K562 (cell line): ENCODE results near the gene PRSS23. TPM values are rescaled to one million over a fixed set of nuclear protein-coding genes. Genes with fewer than 3 reads are reported as not detected.

Experiments
- ATF3 ChIP-seq, 2 experiments: fragments of 450-650 bp in 1 of 2; sonication (generic) in 1 of 2; formaldehyde crosslinking in 1 of 2; IDR thresholded peaks in 1 of 2; conservative IDR thresholded peaks in 1 of 2; 2 replicates each; pipeline versions ENCODE4 v1.6.1 to v1.8.1; 2016 to 2023; ENCODE audit warnings: mild to moderate bottlenecking in 2 of 2, moderate library complexity in 2 of 2, inconsistent platforms in 1 of 2, missing genetic modification reagents in 1 of 2
- ATF4 ChIP-seq: fragments of 450-650 bp; formaldehyde crosslinking; IDR thresholded peaks from 2 replicates; pipeline ENCODE4 v1.4.0; 2022; ENCODE audit warnings: mild to moderate bottlenecking, moderate library complexity
- BCOR ChIP-seq: fragments of 450-650 bp; IDR thresholded peaks from 2 replicates; pipeline ENCODE4 v1.6.1; 2016
- CEBPG ChIP-seq, 3 experiments: fragments of 200-800 bp in 1 of 3; sonication (Bioruptor generic) in 1 of 3; sonication (generic) in 1 of 3; formaldehyde crosslinking in 1 of 3; IDR thresholded peaks in 2 of 3; conservative IDR thresholded peaks in 1 of 3; 2 replicates each; pipeline versions ENCODE4 v1.6.1 to v1.8.0; 2016 to 2022; ENCODE audit warnings: missing compliant biosample characterization in 2 of 3, missing genetic modification characterization in 2 of 3, mild to moderate bottlenecking in 1 of 3, missing genetic modification reagents in 1 of 3
- CREB3L1 ChIP-seq: fragments of 450-650 bp; IDR thresholded peaks from 2 replicates; pipeline ENCODE4 v1.6.1; 2014; ENCODE audit warnings: low read depth, mild to moderate bottlenecking, moderate library complexity, borderline replicate concordance
- CTBP1 ChIP-seq: fragments of 450-650 bp; IDR thresholded peaks from 2 replicates; pipeline ENCODE4 v1.6.1; 2016; ENCODE audit warnings: borderline replicate concordance
- DDX20 ChIP-seq: fragments of 450-650 bp; IDR thresholded peaks from 2 replicates; pipeline ENCODE4 v1.6.1; 2016; ENCODE audit warnings: missing genetic modification characterization, low read depth, mild to moderate bottlenecking, missing compliant biosample characterization, moderate library complexity
- DNMT1 ChIP-seq: fragments of 450-650 bp; IDR thresholded peaks from 2 replicates; pipeline ENCODE4 v1.6.1; 2016; ENCODE audit warnings: antibody characterized with exemption, mild to moderate bottlenecking
- FOXA1 ChIP-seq: fragments of 450-650 bp; IDR thresholded peaks from 2 replicates; pipeline ENCODE4 v1.6.1; 2016; ENCODE audit warnings: mild to moderate bottlenecking, borderline replicate concordance
- GABPB1 ChIP-seq: sonication (generic); formaldehyde crosslinking; IDR thresholded peaks from 2 replicates; pipeline ENCODE4 v1.8.0; 2022; ENCODE audit warnings: mild to moderate bottlenecking, missing genetic modification reagents
- JUN ChIP-seq, 2 experiments: sonication (generic) in 1 of 2; formaldehyde crosslinking in 1 of 2; IDR thresholded peaks; 2 replicates each; pipeline versions ENCODE4 v1.6.1 to v1.8.0; 2012 to 2022; ENCODE audit warnings: borderline replicate concordance in 2 of 2, mild to moderate bottlenecking in 2 of 2, improper control_type of control experiment in 1 of 2, low read depth in 1 of 2, low read length in 1 of 2, missing genetic modification reagents in 1 of 2
- MCM2 ChIP-seq: fragments of 450-650 bp; IDR thresholded peaks from 2 replicates; pipeline ENCODE4 v1.6.1; 2017; ENCODE audit warnings: low read depth, mild to moderate bottlenecking
- NR2C2 ChIP-seq, 2 experiments: fragments of 200-800 bp in 1 of 2; sonication (Bioruptor generic) in 1 of 2; sonication (generic) in 1 of 2; formaldehyde crosslinking in 1 of 2; IDR thresholded peaks; 2 replicates each; pipeline versions ENCODE4 v1.6.1 to v1.8.0; 2016 to 2022; ENCODE audit warnings: mild to moderate bottlenecking in 1 of 2, missing compliant biosample characterization in 1 of 2, missing genetic modification characterization in 1 of 2, missing genetic modification reagents in 1 of 2
- RBM15 ChIP-seq: fragments of 200-400 bp; formaldehyde crosslinking; IDR thresholded peaks from 2 replicates; pipeline ENCODE4 v1.6.1; 2018; ENCODE audit warnings: mild to moderate bottlenecking, low read length, moderate library complexity; ENCODE audit not compliant: insufficient read depth
- RFX5 ChIP-seq: IDR thresholded peaks from 2 replicates; pipeline ENCODE4 v1.6.1; 2011; ENCODE audit warnings: low read depth, mild to moderate bottlenecking, improper control_type of control experiment, low read length
- TFE3 ChIP-seq: fragments of 450-650 bp; formaldehyde crosslinking; IDR thresholded peaks from 2 replicates; pipeline ENCODE4 v1.4.0; 2020; ENCODE audit warnings: mild to moderate bottlenecking, mixed read lengths
- YY1 ChIP-seq, 3 experiments: IDR thresholded peaks; 2 replicates each; pipeline ENCODE4 v1.6.1; 2011; ENCODE audit warnings: low read length in 2 of 3, mild to moderate bottlenecking in 2 of 3, moderate library complexity in 2 of 3, borderline replicate concordance in 1 of 3, control low read depth in 1 of 3, low read depth in 1 of 3; ENCODE audit not compliant: insufficient read depth in 3 of 3, insufficient replicate concordance in 2 of 3, control insufficient read depth in 1 of 3, insufficient read length in 1 of 3; ENCODE audit errors: extremely low read depth in 1 of 3
- ZBTB26 ChIP-seq: fragments of 450-650 bp; formaldehyde crosslinking; IDR thresholded peaks from 2 replicates; pipeline ENCODE4 v1.4.0; 2022; ENCODE audit warnings: missing genetic modification characterization
- ZFP1 ChIP-seq: fragments of 450-650 bp; formaldehyde crosslinking; IDR thresholded peaks from 2 replicates; pipeline ENCODE4 v1.4.0; 2020; ENCODE audit warnings: mild to moderate bottlenecking, mixed read lengths
- ZNF717 ChIP-seq: fragments of 250-450 bp; sonication (Bioruptor Pico); IDR thresholded peaks from 2 replicates; pipeline ENCODE4 v1.5.0; 2021
- polyA plus RNA-seq, 8 experiments: library from polyadenylated mRNA; depleted of rRNA in 4 of 8; stranded (reverse) in 5 of 8; unstranded in 3 of 8; fragments of >200 nt; fragmentation: Nextera tagmentation in 2 of 8; fragmentation: Illumina TruSeq in 1 of 8; extraction: Ambion mirVana in 2 of 8; extraction: Trizol in 1 of 8; gene quantifications; 2 replicates each; pipeline versions ENCODE4 v1.2.1 to v1.2.3, GENCODE V29; 2011 to 2014; ENCODE audit warnings: inconsistent platforms in 1 of 8, missing spikeins in 1 of 8
- total RNA-seq, 7 experiments: library from RNA; depleted of rRNA in 6 of 7; stranded (reverse); fragments of >200 nt in 6 of 7; fragmentation: Illumina TruSeq in 2 of 7; extraction: Trizol in 2 of 7; gene quantifications; 2 replicates each; pipeline versions ENCODE4 v1.2.1 to v1.2.3, GENCODE V29; 2011 to 2021; ENCODE audit warnings: low replicate concordance in 1 of 7

PRSS23 gene
- total and polyA plus RNA-seq, 9 of the 15 experiments (the other 6 are each of a cell fraction or from before 2014, with no cell fraction given): 0.04 to 0.51 (median 0.11) TPM; not detected in 2

GRCh38 chr11:86795949-86796348 is 4.4 kb upstream of the PRSS23 start (continued):
- TF ChIP-seq CTBP1 (0 out of 2 replicates have a peak, but pooled peaks have one; percentile 24), ZFP1 (no peak), JUN (IDR thresholded peaks at IDR 0.05; ENCODE audit: borderline replicate concordance, low read depth, low read length) (0 out of 2 replicates have a peak, but pooled peaks have one; percentile 22), JUN (CRISPR knock-in tag; IDR thresholded peaks at IDR 0.05; ENCODE audit: borderline replicate concordance) (no peak), ATF4 (CRISPR knock-in tag) (peak; percentile 74), ZBTB26 (CRISPR knock-in tag) (no peak), NR2C2 (CRISPR knock-in tag; IDR thresholded peaks at IDR 0.05) (no peak), NR2C2 (tag; IDR thresholded peaks at IDR 0.05) (peak; percentile 46; the same call in 1 of the 2 replicates), DDX20 (tag) (no peak), YY1 (IDR thresholded peaks at IDR 0.05; ENCODE audit: borderline replicate concordance in 1 of 3, control insufficient read depth in 1 of 3, extremely low read depth in 1 of 3, insufficient read depth in 3 of 3, insufficient read length in 1 of 3, insufficient replicate concordance in 2 of 3, low read depth in 1 of 3, low read length in 2 of 3) (no peak), TFE3 (CRISPR knock-in tag) (no peak), FOXA1 (no peak), BCOR (no peak), ATF3 (IDR thresholded peaks at IDR 0.05) (peak; percentile 69; the same call in 1 of the 2 replicates), ATF3 (CRISPR knock-in tag; conservative IDR thresholded peaks at IDR 0.05) (no peak), RBM15 (no peak), DNMT1 (no peak), CREB3L1 (no peak), CEBPG (CRISPR knock-in tag; IDR thresholded peaks at IDR 0.05) (no peak), CEBPG (tag; conservative IDR thresholded peaks at IDR 0.05 in 1 of 2, IDR thresholded peaks at IDR 0.05 in 1 of 2) (peak; percentile 84 to 94), RFX5 (no peak), MCM2 (no peak), ZNF717 (CRISPR knock-in tag) (no peak), GABPB1 (no peak)
